Skin epidermis (tissue), 12 donors: ENCODE data around the gene CATSPERD.
"Not testable (repeated sequence)": the region's sequence is repeated elsewhere in the genome, so short reads cannot be mapped to it uniquely, and the experiment has no call there.

Source experiments
- H3K27ac ChIP-seq, 21 experiments: fragments of 200-600 bp; sonication (generic) in 11 of 21; one replicate each; pipeline ENCODE4 v1.5.0; 2020; ENCODE audit warnings: mild to moderate bottlenecking in 3 of 21, inconsistent platforms in 2 of 21, moderate library complexity in 2 of 21
- H3K4me3 ChIP-seq, 7 experiments: fragments of 200-600 bp; sonication (generic) in 2 of 7; one replicate each; pipeline ENCODE4 v1.5.0; 2020; ENCODE audit warnings: inconsistent platforms in 2 of 7, mild to moderate bottlenecking in 2 of 7, moderate library complexity in 1 of 7

Gene CATSPERD

DNA sequence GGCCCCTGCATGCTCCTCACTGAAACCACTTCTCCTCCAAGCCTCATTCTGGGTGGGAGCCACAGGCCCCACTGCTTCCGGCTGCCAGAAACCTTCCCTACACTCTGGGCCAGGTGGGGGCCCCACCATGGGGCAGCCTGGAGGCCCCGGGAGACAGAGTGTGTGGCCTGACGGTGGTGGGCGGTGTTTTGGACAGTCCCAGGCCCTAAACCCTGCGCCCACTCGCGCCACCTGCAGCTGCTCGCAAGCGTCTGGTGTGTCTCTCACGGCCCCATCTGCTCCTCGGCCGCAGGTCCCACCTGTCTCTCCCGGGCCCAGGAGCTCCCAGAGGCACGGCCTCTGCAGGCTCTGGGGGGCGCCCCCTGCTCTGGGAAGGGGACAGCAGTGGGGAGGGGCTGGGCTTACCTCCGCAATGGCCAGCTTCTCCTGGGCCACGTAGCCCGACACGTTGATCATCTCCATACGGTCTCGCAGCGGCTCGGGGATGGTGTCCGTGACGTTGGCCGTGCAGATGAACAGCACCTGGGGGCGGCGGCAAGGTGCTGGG, 24.7 kb upstream of the CATSPERD start:
- H3K4me3 ChIP-seq: no peak overlapping the region
- no peak overlapping the region for H3K27ac ChIP-seq

DNA sequence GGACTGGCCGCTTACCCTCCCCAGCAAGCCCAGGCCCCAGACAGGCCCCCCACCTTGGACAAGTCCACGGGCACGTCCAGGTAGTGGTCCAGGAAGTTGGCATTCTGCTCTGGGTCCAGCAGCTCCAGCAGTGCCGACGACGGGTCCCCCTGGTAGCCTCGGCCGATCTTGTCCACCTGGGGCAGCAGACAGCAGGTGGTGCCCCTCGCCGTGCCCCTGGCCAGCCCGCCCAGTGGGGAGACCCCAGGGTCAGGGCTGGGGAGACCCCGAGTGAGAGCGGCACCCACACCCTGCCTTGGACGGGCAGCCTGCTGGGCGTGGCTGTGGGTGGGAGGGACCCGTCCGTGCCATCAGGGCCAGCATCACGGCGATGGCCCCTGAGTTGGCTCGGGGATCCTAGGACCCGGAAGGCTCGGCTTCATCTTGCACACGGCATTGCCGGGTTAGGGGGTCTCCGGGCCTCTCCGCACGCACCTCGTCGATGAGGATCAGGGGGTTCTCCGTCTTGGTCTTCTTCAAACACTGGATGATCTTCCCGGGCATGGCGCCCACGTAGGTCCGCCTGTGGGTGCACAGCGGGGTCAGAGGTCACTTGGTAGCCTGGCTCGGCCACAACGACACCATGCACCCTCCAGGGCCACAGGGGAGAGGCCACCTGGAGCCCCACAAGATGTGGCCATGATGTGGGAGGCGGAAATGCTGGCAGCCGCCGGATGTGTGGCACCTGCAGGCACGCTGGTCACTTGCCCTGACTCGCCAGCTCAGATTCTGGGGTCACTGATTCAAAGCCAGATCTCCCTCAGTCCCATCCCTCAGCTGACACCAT, 24.0 kb upstream of the CATSPERD start:
- no peak overlapping the region for H3K27ac ChIP-seq
- no peak overlapping the region for H3K4me3 ChIP-seq

DNA sequence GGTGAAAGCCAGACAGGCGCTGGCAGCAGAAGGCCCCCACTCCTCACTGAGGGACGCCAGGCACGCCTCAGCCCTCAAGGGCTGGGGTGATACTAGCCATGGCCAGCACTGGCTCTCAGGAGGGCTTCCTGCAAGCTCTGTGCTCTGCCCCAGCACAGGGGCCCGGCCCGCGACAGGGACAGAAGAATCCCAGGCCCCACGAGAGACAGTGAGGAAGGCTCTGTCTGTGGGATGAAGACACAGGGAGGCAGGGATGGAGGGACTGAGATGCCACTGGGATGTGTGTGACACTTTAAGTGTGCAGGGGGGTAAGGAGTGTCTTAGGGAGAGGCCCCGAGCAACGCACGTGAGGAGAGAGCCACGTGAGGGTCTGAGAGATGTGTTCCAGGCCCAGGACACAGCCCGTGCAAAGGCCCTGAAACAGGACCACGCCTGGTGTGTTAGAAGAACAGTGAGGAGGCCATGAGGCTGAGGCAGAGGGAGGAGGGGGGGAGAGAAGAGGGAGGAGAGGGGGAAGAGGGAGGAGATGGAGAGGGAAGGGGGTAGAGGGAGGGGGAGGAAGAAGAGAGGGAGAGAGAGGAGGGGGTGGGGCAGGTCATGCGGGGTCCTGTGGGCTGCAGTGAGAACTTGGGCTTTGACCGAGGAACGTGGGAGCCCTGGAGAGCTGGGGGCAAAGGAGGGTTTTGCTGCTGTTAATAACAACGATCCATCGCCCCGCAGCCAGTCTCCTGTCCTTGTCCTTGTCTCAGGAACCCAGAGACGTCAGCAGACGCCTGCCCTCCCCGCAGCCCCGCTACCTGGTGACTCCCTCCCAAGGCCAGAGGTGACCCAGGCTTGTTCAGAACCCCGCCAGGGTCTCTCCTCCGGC, 23.2 kb upstream of the CATSPERD start:
- Histone ChIP-seq H3K4me3 (no peak overlapping the region), H3K27ac (no peak overlapping the region)

GRCh38 chr19:5697890-5698634, 22.4 kb upstream of the CATSPERD start:
- H3K27ac ChIP-seq: no peak overlapping the region
- no peak overlapping the region for H3K4me3 ChIP-seq

- H3K27ac ChIP-seq: no peak overlapping the region
Observed at GRCh38 chr19:5698635-5699422, 21.6 kb upstream of the CATSPERD start.

GRCh38 chr19:5700455-5701092, 19.9 kb upstream of the CATSPERD start:
- Histone ChIP-seq H3K27ac (no peak overlapping the region), H3K4me3 (no peak overlapping the region)

More at GRCh38 chr19:5698635-5699422, 21.6 kb upstream of the CATSPERD start:
- H3K4me3 ChIP-seq: no peak overlapping the region

DNA sequence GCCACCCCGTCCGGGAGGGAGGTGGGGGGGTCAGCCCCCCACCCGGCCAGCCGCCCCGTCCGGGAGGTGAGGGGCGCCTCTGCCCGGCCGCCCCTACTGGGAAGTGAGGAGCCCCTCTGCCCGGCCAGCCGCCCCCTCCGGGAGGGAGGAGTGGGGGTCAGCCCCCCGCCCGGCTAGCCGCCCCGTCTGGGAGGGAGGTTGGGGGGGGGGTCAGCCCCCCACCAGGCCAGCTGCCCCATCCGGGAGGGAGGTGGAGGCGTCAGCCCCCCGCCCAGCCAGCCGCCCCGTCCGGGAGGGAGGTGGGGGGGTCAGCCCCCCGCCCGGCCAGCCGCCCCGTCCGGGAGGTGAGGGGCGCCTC, 18.4 kb upstream of the CATSPERD start:
- not testable (repeated sequence) for H3K27ac ChIP-seq, H3K4me3 ChIP-seq

GRCh38 chr19:5703819-5704818, 16.3 kb upstream of the CATSPERD start:
- no peak overlapping the region for H3K27ac ChIP-seq
- H3K4me3 ChIP-seq: no peak overlapping the region

DNA sequence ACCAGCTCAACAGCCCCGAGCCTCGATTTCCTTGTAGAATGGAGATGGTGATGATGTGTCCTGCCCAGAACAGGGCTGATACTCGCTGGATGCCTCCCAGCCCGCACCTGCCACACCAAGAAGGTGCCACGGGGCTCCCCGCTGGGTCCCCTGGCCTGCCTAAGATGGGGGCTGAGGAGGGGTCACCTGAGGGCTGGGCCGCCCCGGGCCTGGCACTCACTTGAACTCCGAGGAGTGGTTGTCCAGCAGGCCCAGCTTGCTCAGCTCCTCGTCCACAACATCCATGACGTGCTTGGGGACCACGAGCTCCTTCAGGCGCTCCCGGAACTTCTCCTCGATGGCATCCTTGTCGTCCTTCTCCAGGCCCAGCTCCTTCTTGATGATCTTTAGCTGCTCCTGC, 14.9 kb upstream of the CATSPERD start:
- Histone ChIP-seq H3K27ac (no peak overlapping the region), H3K4me3 (no peak overlapping the region)

DNA sequence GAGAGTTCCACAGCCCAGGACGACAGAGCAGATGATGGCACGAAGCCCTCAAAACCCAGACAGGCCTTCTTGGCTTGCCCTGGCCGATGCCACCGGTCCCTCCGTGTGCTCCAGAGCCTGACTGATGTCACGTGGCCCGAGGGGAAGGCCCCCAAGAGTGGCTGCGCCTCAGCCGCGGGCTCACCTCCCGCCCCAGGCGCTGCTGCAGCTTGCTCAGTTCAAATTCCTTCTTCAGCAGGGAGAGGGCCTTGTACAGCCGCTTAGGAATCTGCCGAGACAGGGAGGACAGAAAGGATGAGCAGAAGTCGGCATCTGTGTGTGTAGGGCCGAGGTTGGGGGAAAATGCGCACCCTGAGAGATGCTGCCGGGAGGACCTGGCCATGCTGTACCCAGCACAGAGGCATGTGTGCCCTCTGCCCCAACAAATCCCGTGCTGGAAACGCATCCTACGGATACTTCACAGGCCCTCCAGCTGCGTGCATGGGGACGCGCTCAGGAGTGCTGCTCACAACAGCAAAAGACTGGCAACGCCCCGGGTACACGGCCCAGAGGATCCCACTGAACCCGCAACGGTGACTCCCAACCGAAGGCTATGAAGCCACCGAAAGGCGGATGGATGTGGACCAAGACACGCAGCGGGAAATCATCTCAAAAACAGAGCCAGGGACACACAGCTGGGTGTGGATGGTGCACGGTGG, 13.4 kb upstream of the CATSPERD start:
- Histone ChIP-seq H3K27ac (no peak overlapping the region), H3K4me3 (no peak overlapping the region)

GRCh38 chr19:5707576-5708575, 12.6 kb upstream of the CATSPERD start:
- Histone ChIP-seq H3K4me3 (no peak overlapping the region), H3K27ac (no peak overlapping the region)

GRCh38 chr19:5711025-5711424, 9.4 kb upstream of the CATSPERD start:
- no peak overlapping the region for H3K4me3 ChIP-seq
- H3K27ac ChIP-seq: no peak overlapping the region

GRCh38 chr19:5711713-5712161, 8.7 kb upstream of the CATSPERD start:
- no peak overlapping the region for H3K27ac ChIP-seq
- H3K4me3 ChIP-seq: no peak overlapping the region

GRCh38 chr19:5713228-5713627, 7.2 kb upstream of the CATSPERD start:
- Histone ChIP-seq H3K4me3 (no peak overlapping the region), H3K27ac (no peak overlapping the region)

DNA sequence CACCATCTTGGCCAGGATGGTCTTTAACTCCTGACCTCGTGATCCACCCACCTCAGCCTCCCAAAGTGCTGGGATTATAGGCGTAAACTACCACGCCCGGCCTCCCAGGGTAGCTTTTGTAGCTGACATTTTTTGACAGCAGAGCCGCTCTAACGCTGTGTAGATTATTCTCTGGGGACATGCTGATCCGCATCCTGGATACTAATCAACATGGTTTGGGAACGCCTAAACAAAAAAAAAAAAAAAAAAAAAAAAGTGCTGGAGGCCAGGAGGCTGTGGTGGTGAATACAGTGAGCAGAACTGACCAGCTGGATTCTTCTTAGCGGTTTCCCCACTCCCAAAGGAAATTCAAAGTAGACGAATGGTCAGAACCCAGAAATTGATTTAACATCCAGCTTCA, 5.6 kb upstream of the CATSPERD start:
- H3K4me3 ChIP-seq: no peak overlapping the region
- no peak overlapping the region for H3K27ac ChIP-seq
